Choroid plexus epithelial cell (primary cell): ENCODE measurements around the gene DCAF15.
A peak's percentile ranks its signal among the peaks of the same experiment; 100 is the strongest.
"Not testable (repeated sequence)": the region's sequence is repeated elsewhere in the genome, so short reads cannot be mapped to it uniquely, and the experiment has no call there.

Experiments used
- DNase-seq: peaks from one replicate; pipeline ENCODE4 v3.0.0-alpha.2; 2010; ENCODE audit warnings: low read depth
- H3K4me3 ChIP-seq: 2 replicates; pipeline ENCODE4 v1.5.1; 2011; ENCODE audit warnings: low read depth, mild to moderate bottlenecking, control low read depth, low read length, moderate library complexity
- CTCF ChIP-seq: conservative IDR thresholded peaks from 2 replicates; pipeline ENCODE4 v1.5.1; 2011; ENCODE audit warnings: low read depth, mild to moderate bottlenecking, control low read depth, inconsistent platforms, low read length, moderate library complexity

The DCAF15 gene

GRCh38 chr19:13972368-13973155 lies 20.3 kb downstream of the DCAF15 start:
- no peak for DNase-seq
- H3K4me3 ChIP-seq = no peak overlapping the region
- TF ChIP-seq CTCF = no peak

- DNase-seq, H3K4me3 ChIP-seq: not testable (repeated sequence)
These were observed 21.2 kb downstream of the DCAF15 start for GRCh38 chr19:13973479-13973878.

- DNase-seq = peak; percentile 43
- TF ChIP-seq CTCF = no peak
These were observed 21.8 kb downstream of the DCAF15 start for GRCh38 chr19:13974073-13974472.

GRCh38 chr19:13975870-13976269 lies 23.6 kb downstream of the DCAF15 start:
- TF ChIP-seq CTCF = no peak
- no peak for DNase-seq
- H3K4me3 ChIP-seq = no peak overlapping the region

More at GRCh38 chr19:13974073-13974472, 21.8 kb downstream of the DCAF15 start:
- no peak overlapping the region for H3K4me3 ChIP-seq

GRCh38 chr19:13976446-13976845 lies 24.1 kb downstream of the DCAF15 start:
- TF ChIP-seq CTCF = no peak
- no peak for DNase-seq
- H3K4me3 ChIP-seq = no peak overlapping the region

- TF ChIP-seq CTCF = no peak
- H3K4me3 ChIP-seq = no peak overlapping the region
- DNase-seq = no peak
These were observed 25.5 kb downstream of the DCAF15 start for GRCh38 chr19:13977803-13978202.

GRCh38 chr19:13978351-13979243 lies 26.3 kb downstream of the DCAF15 start:
- H3K4me3 ChIP-seq = peak overlapping the region; percentile 55
- TF ChIP-seq CTCF = no peak
- peak; percentile 61 for DNase-seq
